Measurements from ENCODE around the gene PTGES3.

DNA sequence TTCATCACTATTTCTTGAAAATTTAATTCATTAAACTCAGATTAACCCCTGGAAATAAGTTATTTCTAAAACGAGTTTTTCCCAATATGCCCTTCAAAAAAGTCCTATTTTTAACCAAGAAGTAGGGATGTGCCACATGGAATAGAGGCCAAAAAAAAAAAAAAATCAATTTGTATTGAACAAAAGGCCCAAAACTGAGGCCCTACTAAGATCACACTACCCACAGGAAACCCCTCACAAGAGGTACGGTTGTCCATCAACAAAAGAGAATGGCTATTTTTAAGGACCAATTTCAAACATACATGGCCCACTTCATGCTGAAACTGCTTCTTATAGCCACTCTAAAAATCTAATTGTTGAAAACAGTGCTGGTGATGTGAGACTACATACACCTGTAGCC is 50.5 kb downstream of the PTGES3 start:
- TF ChIP-seq NFYA (IDR thresholded peaks at IDR 0.05; ENCODE audit: borderline replicate concordance, low read depth, low read length) (no peak), YY1 (IDR thresholded peaks at IDR 0.05; ENCODE audit: low read depth, low read length) (no peak), FOS (IDR thresholded peaks at IDR 0.05; ENCODE audit: borderline replicate concordance, extremely low read depth, insufficient read length) (no peak), RFX5 (IDR thresholded peaks at IDR 0.05; ENCODE audit: low read depth, low read length) (no peak), SMC3 (IDR thresholded peaks at IDR 0.05; ENCODE audit: borderline replicate concordance, low read length) (no peak), NR2C2 (IDR thresholded peaks at IDR 0.05; ENCODE audit: borderline replicate concordance, control insufficient read depth, insufficient read length, low read depth) (no peak), EZH2 (IDR thresholded peaks at IDR 0.05; ENCODE audit: borderline replicate concordance, control insufficient read depth, low read depth, low read length) (no peak), TAF1 (IDR thresholded peaks at IDR 0.05; ENCODE audit: borderline replicate concordance, low read depth, low read length) (no peak)
- TF ChIP-seq, protein P1, sequence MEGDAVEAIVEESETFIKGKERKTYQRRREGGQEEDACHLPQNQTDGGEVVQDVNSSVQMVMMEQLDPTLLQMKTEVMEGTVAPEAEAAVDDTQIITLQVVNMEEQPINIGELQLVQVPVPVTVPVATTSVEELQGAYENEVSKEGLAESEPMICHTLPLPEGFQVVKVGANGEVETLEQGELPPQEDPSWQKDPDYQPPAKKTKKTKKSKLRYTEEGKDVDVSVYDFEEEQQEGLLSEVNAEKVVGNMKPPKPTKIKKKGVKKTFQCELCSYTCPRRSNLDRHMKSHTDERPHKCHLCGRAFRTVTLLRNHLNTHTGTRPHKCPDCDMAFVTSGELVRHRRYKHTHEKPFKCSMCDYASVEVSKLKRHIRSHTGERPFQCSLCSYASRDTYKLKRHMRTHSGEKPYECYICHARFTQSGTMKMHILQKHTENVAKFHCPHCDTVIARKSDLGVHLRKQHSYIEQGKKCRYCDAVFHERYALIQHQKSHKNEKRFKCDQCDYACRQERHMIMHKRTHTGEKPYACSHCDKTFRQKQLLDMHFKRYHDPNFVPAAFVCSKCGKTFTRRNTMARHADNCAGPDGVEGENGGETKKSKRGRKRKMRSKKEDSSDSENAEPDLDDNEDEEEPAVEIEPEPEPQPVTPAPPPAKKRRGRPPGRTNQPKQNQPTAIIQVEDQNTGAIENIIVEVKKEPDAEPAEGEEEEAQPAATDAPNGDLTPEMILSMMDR (IDR thresholded peaks at IDR 0.05 in 2 of 3, conservative IDR thresholded peaks at IDR 0.05 in 1 of 3; ENCODE audit: control insufficient read depth in 2 of 3, extremely low read depth in 1 of 3, insufficient read depth in 1 of 3, low read depth in 3 of 3, low read length in 3 of 3), result no peak
- TF ChIP-seq, protein P2, sequence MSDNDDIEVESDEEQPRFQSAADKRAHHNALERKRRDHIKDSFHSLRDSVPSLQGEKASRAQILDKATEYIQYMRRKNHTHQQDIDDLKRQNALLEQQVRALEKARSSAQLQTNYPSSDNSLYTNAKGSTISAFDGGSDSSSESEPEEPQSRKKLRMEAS (IDR thresholded peaks at IDR 0.05; ENCODE audit: low read depth, low read length), result no peak
